GM12874 (cell line): ENCODE data around the gene MYCN.

Experiments used
- CTCF ChIP-seq: IDR thresholded peaks from 2 replicates; pipeline ENCODE4 v1.5.1; 2011; ENCODE audit warnings: low read depth, mild to moderate bottlenecking, control low read depth, low read length, moderate library complexity; ENCODE audit not compliant: insufficient read depth

Gene MYCN

DNA sequence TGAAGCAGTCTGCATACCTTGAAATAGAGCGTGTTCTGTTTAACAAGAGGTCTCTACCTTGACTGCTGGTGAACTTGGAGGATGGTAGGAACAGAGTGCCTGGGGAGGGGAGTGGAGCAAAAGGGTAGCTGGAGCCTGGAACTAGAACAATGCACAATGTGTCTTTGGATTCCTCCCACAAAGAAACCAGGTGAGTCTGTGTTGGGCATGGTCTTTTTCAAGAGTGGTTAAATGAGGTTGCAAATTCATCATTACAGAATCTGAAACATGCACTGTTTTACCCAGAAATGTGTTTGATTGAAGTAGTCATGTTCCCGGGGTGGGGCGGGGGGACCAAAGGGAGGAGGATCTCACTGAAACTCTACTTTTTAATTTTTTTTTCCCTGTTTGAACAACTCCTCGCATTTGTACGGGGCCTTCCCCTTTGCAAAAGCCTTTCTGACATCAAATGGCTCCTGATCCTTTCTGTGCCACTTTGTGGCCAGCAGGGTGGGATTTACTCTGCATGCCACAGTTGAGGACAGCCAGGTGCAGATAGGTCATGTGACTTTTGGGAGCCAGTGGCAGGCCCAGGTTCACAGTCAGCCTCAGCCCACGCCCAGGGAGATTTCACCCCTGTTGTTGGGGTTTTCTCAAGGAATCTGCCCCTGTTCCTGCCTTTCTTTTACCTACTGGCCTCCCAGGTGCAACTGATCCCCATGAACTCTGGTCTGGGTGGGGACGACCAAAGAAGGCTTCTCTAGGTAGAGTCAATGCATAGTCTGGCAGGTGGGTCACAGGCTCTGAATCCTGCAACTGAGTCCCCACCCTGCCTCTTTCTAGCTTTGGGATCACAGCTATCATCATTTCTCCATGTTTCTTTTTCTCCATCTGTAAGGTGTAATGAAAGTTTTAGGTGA is 28.2 kb downstream of the MYCN start:
- TF ChIP-seq CTCF = no peak

- TF ChIP-seq CTCF = no peak
Measured at GRCh38 chr2:15969214-15969613, 28.9 kb downstream of the MYCN start.

- no peak for TF ChIP-seq CTCF
Measured at GRCh38 chr2:15970701-15971100, 30.4 kb downstream of the MYCN start.

DNA sequence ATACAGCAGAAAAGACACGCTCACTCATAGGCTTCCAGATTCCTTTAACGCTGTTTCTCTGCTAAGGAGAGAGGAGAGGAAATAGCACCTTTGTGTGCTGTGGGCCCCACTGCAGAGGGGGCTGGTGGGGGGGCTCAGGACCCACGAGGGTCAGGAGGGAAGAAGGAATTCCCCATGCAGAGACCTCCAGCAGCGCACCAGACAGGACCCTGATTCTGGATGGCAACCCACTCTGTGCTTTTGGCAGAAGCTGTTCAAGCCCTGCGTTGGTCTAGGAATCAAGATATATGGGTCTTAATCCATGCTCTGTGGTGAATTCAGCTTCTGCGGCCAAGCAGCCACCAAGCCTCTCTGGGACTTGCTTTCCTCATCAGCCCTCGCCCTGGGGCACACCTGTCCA is 31.0 kb downstream of the MYCN start:
- TF ChIP-seq CTCF = no peak

GRCh38 chr2:15971831-15972522 is 31.6 kb downstream of the MYCN start:
- TF ChIP-seq CTCF = no peak

DNA sequence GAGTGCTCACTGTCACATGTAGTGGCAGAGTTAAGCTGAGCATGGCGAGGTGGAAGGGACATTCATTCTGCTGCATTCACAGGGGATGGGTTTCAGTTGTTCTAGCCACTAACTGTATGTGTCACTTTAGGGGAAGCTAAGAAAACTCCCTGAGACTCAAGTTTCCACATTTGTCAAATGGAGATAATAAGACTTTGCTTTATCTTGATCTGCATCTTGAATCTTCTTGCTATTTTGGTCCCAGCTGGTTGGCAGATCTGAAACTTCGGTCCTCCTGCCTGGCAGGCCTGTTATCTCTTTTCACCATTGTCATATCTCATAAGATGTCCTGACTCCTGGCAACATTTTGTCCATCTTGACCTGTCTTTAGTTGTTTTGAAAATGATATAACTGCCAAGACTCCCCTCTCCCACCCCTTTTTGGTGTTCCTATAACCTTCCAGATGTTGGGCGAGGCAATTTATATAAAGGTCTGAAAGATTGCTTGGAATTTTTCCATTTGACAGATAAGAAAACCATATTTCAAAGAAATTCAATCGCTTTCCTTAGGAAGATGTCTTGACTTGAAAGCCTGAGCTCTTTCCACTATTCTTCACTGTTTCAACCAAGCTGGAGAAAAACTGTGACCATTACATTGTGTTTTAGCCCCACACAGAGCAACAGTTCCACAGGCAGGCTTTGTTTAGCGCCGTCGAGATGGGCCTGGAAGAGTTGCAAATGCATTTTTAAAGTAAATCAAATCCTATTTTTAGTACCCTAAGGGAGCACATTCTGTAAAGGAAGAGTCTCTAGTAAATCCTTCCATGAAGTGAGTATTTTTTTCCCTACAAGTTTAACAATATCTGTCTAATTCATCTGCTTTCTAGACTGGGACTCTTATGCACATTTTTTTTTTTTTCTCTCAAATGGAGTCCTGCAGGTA is 33.4 kb downstream of the MYCN start:
- no peak for TF ChIP-seq CTCF

- no peak for TF ChIP-seq CTCF
Measured at GRCh38 chr2:15974565-15975260, 34.4 kb downstream of the MYCN start.
